Activated effector memory CD4-positive, alpha-beta T cell treated with Interleukin-2 at 50 U/mL for 16 hours (primary cell): Measurements from ENCODE around the gene ZHX3.

Experiments used
- DNase-seq: peaks from one replicate; pipeline ENCODE4 v3.0.0-alpha.2; 2020

Gene ZHX3

GRCh38 chr20:41293269-41294037 lies 24.1 kb downstream of the ZHX3 start:
- no peak for DNase-seq

GRCh38 chr20:41290804-41291389 lies 26.6 kb downstream of the ZHX3 start:
- no peak for DNase-seq

GRCh38 chr20:41287327-41287726 lies 30.2 kb downstream of the ZHX3 start:
- no peak for DNase-seq

GRCh38 chr20:41286240-41286851 lies 31.2 kb downstream of the ZHX3 start:
- no peak for DNase-seq

- no peak for DNase-seq
These were observed 37.8 kb downstream of the ZHX3 start for GRCh38 chr20:41279546-41280225.

GRCh38 chr20:41278936-41279335 lies 38.6 kb downstream of the ZHX3 start:
- DNase-seq: no peak

GRCh38 chr20:41277049-41277448 lies 40.5 kb downstream of the ZHX3 start:
- no peak for DNase-seq

GRCh38 chr20:41276317-41276751 lies 41.2 kb downstream of the ZHX3 start:
- no peak for DNase-seq

- no peak for DNase-seq
These were observed 42.2 kb downstream of the ZHX3 start for GRCh38 chr20:41275301-41275731.

- no peak for DNase-seq
These were observed 43.4 kb downstream of the ZHX3 start for GRCh38 chr20:41274152-41274551.

- DNase-seq: no peak
These were observed 44.1 kb downstream of the ZHX3 start for GRCh38 chr20:41273445-41273844.

GRCh38 chr20:41272339-41272738 lies 45.2 kb downstream of the ZHX3 start:
- DNase-seq: no peak

GRCh38 chr20:41268917-41269652 lies 48.4 kb downstream of the ZHX3 start:
- DNase-seq: no peak

GRCh38 chr20:41268402-41268801 lies 49.1 kb downstream of the ZHX3 start:
- no peak for DNase-seq

- DNase-seq: no peak
These were observed 51.6 kb downstream of the ZHX3 start for GRCh38 chr20:41265938-41266337.

- DNase-seq: no peak
These were observed 52.7 kb downstream of the ZHX3 start for GRCh38 chr20:41264819-41265218.

- DNase-seq: no peak
These were observed 55.5 kb downstream of the ZHX3 start for GRCh38 chr20:41261790-41262717.

- DNase-seq: no peak
These were observed 56.3 kb downstream of the ZHX3 start for GRCh38 chr20:41261260-41261659.

- no peak for DNase-seq
These were observed 56.8 kb downstream of the ZHX3 start for GRCh38 chr20:41260734-41261220.

GRCh38 chr20:41259309-41259708 lies 58.2 kb downstream of the ZHX3 start:
- DNase-seq: no peak

- DNase-seq: no peak
These were observed 59.1 kb downstream of the ZHX3 start for GRCh38 chr20:41258474-41258873.

GRCh38 chr20:41256516-41256915 lies 61.0 kb downstream of the ZHX3 start:
- DNase-seq: no peak
